Measurements from ENCODE around the gene SCFD1. TPM values are rescaled to one million over a fixed set of nuclear protein-coding genes. Genes with fewer than 3 reads are reported as not detected.
"Not testable (repeated sequence)": the region's sequence is repeated elsewhere in the genome, so short reads cannot be mapped to it uniquely, and the experiment has no call there.

The SCFD1 gene
- total RNA-seq, 4 donors from 2014 or later = 43.4 to 128 (median 84.3) TPM

- TF ChIP-seq POLR2AphosphoS5 (IDR thresholded peaks at IDR 0.05) (no peak), CTCF (IDR thresholded peaks at IDR 0.05) (no peak), POLR2A (IDR thresholded peaks at IDR 0.05) (no peak), EP300 (IDR thresholded peaks at IDR 0.05; ENCODE audit: low read depth) (no peak)
- no peak for DNase-seq
Measured at GRCh38 chr14:30641207-30641606, 19.1 kb downstream of the SCFD1 start.

GRCh38 chr14:30644462-30644861 is 22.3 kb downstream of the SCFD1 start:
- 95 to 100% methylated on average over 5 of the region's 5 CpGs for WGBS, 2 donors (ENCODE audit: low coverage in 1 of 2)
- H3K27me3 ChIP-seq; H3K9me3 ChIP-seq; in situ Hi-C loops (cut with MboI; ENCODE audit: low pct_ligation_motif_present in 1 of 4, low pct_unique_long_range_greater_than_20kb in 1 of 4, low sequenced_read_pairs in 3 of 4); H3K4me3 ChIP-seq; DNase-seq; H3K27ac ChIP-seq; intact Hi-C loops (cut with DNase I; ENCODE audit: low total_unique reads): not testable (repeated sequence)
- peaks cover 0 to 13% (median 0%) of the 10 kb centered on the region in 4 donors for H3K4me1 ChIP-seq
- H3K36me3 ChIP-seq = peaks cover 0 to 45% (median 10%) of the 10 kb centered on the region in 4 donors

More at GRCh38 chr14:30641207-30641606, 19.1 kb downstream of the SCFD1 start:
- 57 to 63% methylated on average over 1 of the region's 1 CpG for WGBS, 2 donors (ENCODE audit: low coverage in 1 of 2)
- Histone ChIP-seq H3K9me3 (peaks cover 0 to 4% of the 10 kb centered on the region in 2 donors), H3K27me3 (no peaks in the 10 kb centered on the region), H3K4me1 (peaks cover 0 to 15% (median 0%) of the 10 kb centered on the region in 4 donors), H3K4me3 (no peak overlapping the region), H3K27ac (no peak overlapping the region), H3K36me3 (peaks cover 0 to 40% (median 14%) of the 10 kb centered on the region in 4 donors)
- intact Hi-C loops (cut with DNase I; ENCODE audit: low total_unique reads) (no loop called here), in situ Hi-C loops (cut with MboI; ENCODE audit: low pct_ligation_motif_present in 1 of 4, low pct_unique_long_range_greater_than_20kb in 1 of 4, low sequenced_read_pairs in 3 of 4) (no loop called here)

GRCh38 chr14:30645600-30645999 is 23.5 kb downstream of the SCFD1 start:
- intact Hi-C loops (cut with DNase I; ENCODE audit: low total_unique reads) (no loop called here), in situ Hi-C loops (cut with MboI; ENCODE audit: low pct_ligation_motif_present in 1 of 4, low pct_unique_long_range_greater_than_20kb in 1 of 4, low sequenced_read_pairs in 3 of 4) (no loop called here)
- TF ChIP-seq CTCF (IDR thresholded peaks at IDR 0.05) = no peak
- no peak for TF ChIP-seq POLR2AphosphoS5 (IDR thresholded peaks at IDR 0.05)
- TF ChIP-seq POLR2A (IDR thresholded peaks at IDR 0.05) = no peak
- no peak for TF ChIP-seq EP300 (IDR thresholded peaks at IDR 0.05; ENCODE audit: low read depth)
- Histone ChIP-seq H3K4me1 (peaks cover 0 to 3% (median 0%) of the 10 kb centered on the region in 4 donors), H3K36me3 (peaks cover 0 to 45% (median 11%) of the 10 kb centered on the region in 4 donors), H3K27ac (no peak overlapping the region), H3K9me3 (peaks cover 0 to 4% of the 10 kb centered on the region in 2 donors), H3K27me3 (no peaks in the 10 kb centered on the region), H3K4me3 (no peak overlapping the region)
- WGBS, 2 donors (ENCODE audit: low coverage in 1 of 2) = 98 to 100% methylated on average over 2 of the region's 2 CpGs
- DNase-seq = no peak

GRCh38 chr14:30648471-30648870 is 26.4 kb downstream of the SCFD1 start:
- peaks cover 0 to 68% (median 17%) of the 10 kb centered on the region in 4 donors for H3K36me3 ChIP-seq
- in situ Hi-C loops (cut with MboI; ENCODE audit: low pct_ligation_motif_present in 1 of 4, low pct_unique_long_range_greater_than_20kb in 1 of 4, low sequenced_read_pairs in 3 of 4) = no loop called here
- intact Hi-C loops (cut with DNase I; ENCODE audit: low total_unique reads) = no loop called here

More at GRCh38 chr14:30648471-30648870, 26.4 kb downstream of the SCFD1 start:
- TF ChIP-seq EP300 (IDR thresholded peaks at IDR 0.05; ENCODE audit: low read depth) = no peak
- TF ChIP-seq CTCF (IDR thresholded peaks at IDR 0.05) = no peak
- Histone ChIP-seq H3K9me3 (peaks cover 0 to 4% of the 10 kb centered on the region in 2 donors), H3K4me1 (no peaks in the 10 kb centered on the region), H3K27me3 (no peaks in the 10 kb centered on the region), H3K27ac (no peak overlapping the region), H3K4me3 (no peak overlapping the region)
- WGBS, 2 donors (ENCODE audit: low coverage in 1 of 2) = 80 to 91% methylated on average over 1 to 2 of the region's 2 CpGs
- no peak for DNase-seq

Data from transverse colon (tissue), 4 donors.